Vagina (tissue), 2 donors: Measurements from ENCODE around the gene SNAP91.

Experiments
- CTCF ChIP-seq, 3 experiments: fragments of 450-650 bp in 2 of 3; fragments of 200-600 bp in 1 of 3; sonication (generic) in 1 of 3; IDR thresholded peaks; one replicate each; pipeline ENCODE4 v1.5.1; 2017 to 2019; ENCODE audit warnings: antibody characterized with exemption in 3 of 3, mild to moderate bottlenecking in 2 of 3, moderate library complexity in 2 of 3
- POLR2A ChIP-seq, 2 donors: fragments of 450-650 bp; IDR thresholded peaks; one replicate each; pipeline ENCODE4 v1.6.1; 2017; ENCODE audit warnings: antibody characterized with exemption in 2 of 2, mild to moderate bottlenecking in 2 of 2, moderate library complexity in 2 of 2

- no peak for TF ChIP-seq CTCF (IDR thresholded peaks at IDR 0.05)
- no peak for TF ChIP-seq POLR2A (IDR thresholded peaks at IDR 0.05)
These were observed 49.6 kb upstream of the SNAP91 start for GRCh38 chr6:83758533-83758932.
